T1000 (cell line): ENCODE measurements around the gene NEU4.
"Not testable (repeated sequence)": the region's sequence is repeated elsewhere in the genome, so short reads cannot be mapped to it uniquely, and the experiment has no call there.

Experiments used
- DNase-seq: peaks from one replicate; lab custom pipeline; 2025; ENCODE audit warnings: mixed read lengths; lab: John Stamatoyannopoulos, UW

The NEU4 gene

GRCh38 chr2:241808721-241809382 is at the start of gene NEU4:
TSS of gene NEU4 (plus strand) at chr2:241809193. CDS start at chr2:241814485, 5,292 bp downstream.
- DNase-seq, result no peak

GRCh38 chr2:241759893-241760292 is 49.1 kb upstream of the NEU4 start:
- not testable (repeated sequence) for DNase-seq

- no peak for DNase-seq
Observed at GRCh38 chr2:241760301-241760771, 48.7 kb upstream of the NEU4 start.

- DNase-seq, result no peak
Observed at GRCh38 chr2:241762321-241762932, 46.6 kb upstream of the NEU4 start.

- DNase-seq, result no peak
Observed at GRCh38 chr2:241762933-241763369, 46.0 kb upstream of the NEU4 start.

GRCh38 chr2:241763551-241764274 is 45.3 kb upstream of the NEU4 start:
- no peak for DNase-seq

- no peak for DNase-seq
Observed at GRCh38 chr2:241764275-241765241, 44.4 kb upstream of the NEU4 start.

- DNase-seq, result no peak
Observed at GRCh38 chr2:241767464-241768250, 41.3 kb upstream of the NEU4 start.

- no peak for DNase-seq
Observed at GRCh38 chr2:241768251-241768711, 40.7 kb upstream of the NEU4 start.

- DNase-seq, result no peak
Observed at GRCh38 chr2:241768850-241769249, 40.1 kb upstream of the NEU4 start.

- DNase-seq, result no peak
Observed at GRCh38 chr2:241769819-241770184, 39.2 kb upstream of the NEU4 start.

- no peak for DNase-seq
Observed at GRCh38 chr2:241770185-241770935, 38.6 kb upstream of the NEU4 start.

- no peak for DNase-seq
Observed at GRCh38 chr2:241770936-241771285, 38.1 kb upstream of the NEU4 start.

- DNase-seq, result no peak
Observed at GRCh38 chr2:241771286-241772062, 37.5 kb upstream of the NEU4 start.

- no peak for DNase-seq
Observed at GRCh38 chr2:241772063-241772499, 36.9 kb upstream of the NEU4 start.

- DNase-seq, result no peak
Observed at GRCh38 chr2:241773511-241774418, 35.2 kb upstream of the NEU4 start.

- peak; percentile 75 for DNase-seq
Observed at GRCh38 chr2:241774419-241775222, 34.4 kb upstream of the NEU4 start.
